Chondrocyte (in vitro differentiated cells): Measurements from ENCODE around the gene TSR3. TPM values are rescaled to one million over a fixed set of nuclear protein-coding genes. Genes with fewer than 3 reads are reported as not detected.
A peak's percentile ranks its signal among the peaks of the same experiment; 100 is the strongest.

Experiments
- DNase-seq: peaks from one replicate; pipeline ENCODE4 v3.0.0; 2021; ENCODE audit warnings: mixed read lengths, low spot score
- H3K27ac Mint-ChIP-seq: one replicate; pipeline ENCODE4 v1.8.0; 2021; ENCODE audit warnings: mild to moderate bottlenecking, moderate library complexity, mixed read lengths; ENCODE audit not compliant: unreplicated experiment
- H3K27me3 Mint-ChIP-seq: 2 replicates; pipeline ENCODE4 v1.8.0; 2021; ENCODE audit warnings: low read depth, mixed read lengths
- H3K36me3 Mint-ChIP-seq: 2 replicates; pipeline ENCODE4 v1.8.0; 2021; ENCODE audit warnings: low read depth, mixed read lengths
- H3K4me1 Mint-ChIP-seq: 2 replicates; pipeline ENCODE4 v1.8.0; 2021; ENCODE audit warnings: low read depth, mild to moderate bottlenecking, mixed read lengths
- H3K4me3 Mint-ChIP-seq: one replicate; pipeline ENCODE4 v1.8.0; 2021; ENCODE audit warnings: mild to moderate bottlenecking, moderate library complexity, mixed read lengths; ENCODE audit not compliant: unreplicated experiment
- H3K9me3 Mint-ChIP-seq: 2 replicates; pipeline ENCODE4 v1.8.0; 2021; ENCODE audit warnings: low read depth, mixed read lengths
- total RNA-seq: library from RNA; stranded (reverse); gene quantifications from 3 replicates; pipeline ENCODE4 v1.2.1, GENCODE V29; 2021
- TF ChIP-seq, protein P1 (sequence below): fragments of 200-600 bp; sonication (generic); IDR thresholded peaks from 2 replicates; pipeline ENCODE4 v1.5.0; 2021; ENCODE audit warnings: antibody characterized with exemption, mild to moderate bottlenecking, moderate library complexity

Gene TSR3
- total RNA-seq, 1 donor from 2014 or later, result 56.0 TPM

DNA sequence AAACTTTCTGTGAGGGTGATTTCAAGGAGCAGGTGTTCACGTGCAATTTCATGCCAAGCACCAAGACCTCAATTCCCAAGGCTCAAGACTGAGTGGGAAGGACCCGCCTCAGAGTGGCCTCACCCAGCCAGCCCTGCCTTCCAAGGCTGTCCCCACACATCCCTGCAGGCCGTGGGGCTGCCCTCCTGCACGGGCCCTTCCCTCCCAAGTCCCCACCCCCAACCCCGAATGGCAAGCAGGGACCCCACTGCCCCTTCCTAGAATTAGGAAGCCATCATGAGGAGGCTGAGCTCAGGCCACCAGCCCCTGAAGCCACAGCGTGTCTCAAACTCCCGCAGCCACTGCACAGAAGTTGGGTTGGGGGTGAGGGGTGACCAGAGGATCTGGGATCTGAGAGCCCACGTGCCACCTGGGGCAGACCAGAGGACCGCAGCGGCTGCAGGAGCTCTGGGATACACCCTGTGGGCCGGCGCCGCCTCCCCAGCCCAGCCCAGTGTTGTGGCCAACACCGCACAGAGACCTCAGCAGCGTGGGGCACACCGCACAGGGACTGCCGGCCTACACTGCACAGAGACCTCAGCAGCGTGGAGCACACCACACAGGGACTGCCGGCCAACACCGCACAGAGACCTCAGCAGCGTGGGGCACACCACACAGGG, 20.7 kb upstream of the TSR3 start:
- DNase-seq, result no peak
- TF ChIP-seq, protein P1, sequence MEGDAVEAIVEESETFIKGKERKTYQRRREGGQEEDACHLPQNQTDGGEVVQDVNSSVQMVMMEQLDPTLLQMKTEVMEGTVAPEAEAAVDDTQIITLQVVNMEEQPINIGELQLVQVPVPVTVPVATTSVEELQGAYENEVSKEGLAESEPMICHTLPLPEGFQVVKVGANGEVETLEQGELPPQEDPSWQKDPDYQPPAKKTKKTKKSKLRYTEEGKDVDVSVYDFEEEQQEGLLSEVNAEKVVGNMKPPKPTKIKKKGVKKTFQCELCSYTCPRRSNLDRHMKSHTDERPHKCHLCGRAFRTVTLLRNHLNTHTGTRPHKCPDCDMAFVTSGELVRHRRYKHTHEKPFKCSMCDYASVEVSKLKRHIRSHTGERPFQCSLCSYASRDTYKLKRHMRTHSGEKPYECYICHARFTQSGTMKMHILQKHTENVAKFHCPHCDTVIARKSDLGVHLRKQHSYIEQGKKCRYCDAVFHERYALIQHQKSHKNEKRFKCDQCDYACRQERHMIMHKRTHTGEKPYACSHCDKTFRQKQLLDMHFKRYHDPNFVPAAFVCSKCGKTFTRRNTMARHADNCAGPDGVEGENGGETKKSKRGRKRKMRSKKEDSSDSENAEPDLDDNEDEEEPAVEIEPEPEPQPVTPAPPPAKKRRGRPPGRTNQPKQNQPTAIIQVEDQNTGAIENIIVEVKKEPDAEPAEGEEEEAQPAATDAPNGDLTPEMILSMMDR, result no peak
- Mint-ChIP-seq H3K27me3 (no peaks in the 10 kb centered on the region), H3K9me3 (no peaks in the 10 kb centered on the region), H3K4me1 (no peaks in the 10 kb centered on the region), H3K36me3 (no peaks in the 10 kb centered on the region), H3K4me3 (no peak overlapping the region), H3K27ac (no peak overlapping the region)

DNA sequence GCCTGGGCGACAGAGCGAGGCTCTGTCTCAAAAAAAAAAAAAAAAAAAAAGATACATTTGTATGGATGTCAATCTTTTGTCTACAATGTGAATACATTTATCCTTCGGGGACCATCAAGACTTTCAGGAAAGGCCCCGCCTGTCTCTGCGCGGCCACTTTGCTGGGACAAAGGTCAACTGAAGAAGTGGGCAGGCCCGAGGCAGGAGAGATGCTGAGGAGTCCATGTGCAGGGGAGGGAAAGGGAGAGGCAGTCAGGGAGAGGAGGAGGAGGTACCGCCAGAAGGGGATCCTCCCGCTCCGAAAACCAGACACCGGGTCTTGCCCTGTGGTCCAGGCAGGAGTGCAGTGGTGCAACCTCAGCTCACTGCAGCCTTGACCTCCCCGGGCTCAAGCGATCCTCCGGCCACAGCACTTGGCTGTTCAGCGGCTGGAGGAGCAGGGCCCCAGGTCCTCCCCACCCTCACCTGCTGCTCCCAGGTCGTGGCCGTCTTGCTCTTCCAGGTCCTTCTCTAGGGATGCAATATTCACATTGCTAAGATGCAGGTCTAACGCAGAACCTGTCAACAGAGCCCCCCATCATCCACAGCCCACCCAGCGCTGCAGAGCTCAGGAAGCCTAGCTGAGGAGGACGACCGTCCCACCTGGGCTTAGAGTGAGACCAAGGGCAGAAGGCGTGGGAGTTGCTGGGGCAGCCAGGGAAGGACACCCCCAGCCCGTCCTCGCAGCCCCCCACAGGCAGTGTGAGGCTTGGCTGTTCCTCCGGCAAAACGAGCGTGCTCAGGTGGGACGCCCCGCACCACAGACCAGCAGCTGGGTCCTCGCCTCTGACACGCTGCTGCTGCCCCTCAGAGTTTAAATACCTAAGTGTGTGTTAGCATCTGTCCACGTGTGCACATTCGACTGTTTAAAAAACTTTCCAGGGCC, 19.6 kb upstream of the TSR3 start:
- no peaks in the 10 kb centered on the region for H3K36me3 Mint-ChIP-seq
- H3K9me3 Mint-ChIP-seq, result no peaks in the 10 kb centered on the region
- H3K27me3 Mint-ChIP-seq, result no peaks in the 10 kb centered on the region
- H3K27ac Mint-ChIP-seq, result no peak overlapping the region
- DNase-seq, result peak; percentile 81
- no peak overlapping the region for H3K4me3 Mint-ChIP-seq
- TF ChIP-seq, protein P1, result no peak
- H3K4me1 Mint-ChIP-seq, result no peaks in the 10 kb centered on the region

DNA sequence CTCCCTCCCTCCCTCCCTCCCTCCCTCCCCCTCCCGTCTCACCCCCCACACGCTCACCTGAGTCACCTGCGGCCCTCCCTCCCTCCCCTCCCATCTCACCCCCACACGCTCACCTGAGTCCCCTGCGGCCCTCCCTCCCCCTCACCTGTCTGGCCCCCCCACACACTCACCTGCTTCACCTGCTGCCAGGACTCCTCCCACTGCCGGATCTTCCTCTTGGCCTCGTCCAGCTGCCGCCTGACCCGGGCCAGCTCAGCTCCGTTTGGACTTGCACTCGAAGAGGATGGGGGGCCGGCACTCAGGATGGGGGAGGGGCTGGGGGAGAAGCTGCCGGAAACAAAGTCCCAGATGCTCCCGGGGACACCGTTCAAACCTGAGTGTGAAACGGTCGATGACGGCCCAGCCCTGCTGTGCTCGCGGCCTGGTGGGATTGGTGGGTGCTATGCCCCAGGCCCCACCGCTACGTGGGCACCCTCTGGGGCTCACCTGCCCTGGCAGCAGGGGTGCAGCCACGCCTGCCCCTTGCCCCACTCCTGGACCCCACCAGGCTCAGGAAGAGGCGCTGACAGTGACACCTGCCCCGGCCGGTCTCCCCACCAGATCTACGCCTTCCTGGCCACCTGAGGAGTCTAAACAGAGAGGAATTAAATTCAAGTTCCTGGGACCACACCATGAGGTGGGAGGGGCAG, 16.0 kb upstream of the TSR3 start:
- no peaks in the 10 kb centered on the region for H3K9me3 Mint-ChIP-seq
- H3K27ac Mint-ChIP-seq, result no peak overlapping the region
- no peak for DNase-seq
- no peaks in the 10 kb centered on the region for H3K27me3 Mint-ChIP-seq
- no peak overlapping the region for H3K4me3 Mint-ChIP-seq
- H3K36me3 Mint-ChIP-seq, result peaks cover 2% of the 10 kb centered on the region
- TF ChIP-seq, protein P1, result no peak
- H3K4me1 Mint-ChIP-seq, result no peaks in the 10 kb centered on the region

DNA sequence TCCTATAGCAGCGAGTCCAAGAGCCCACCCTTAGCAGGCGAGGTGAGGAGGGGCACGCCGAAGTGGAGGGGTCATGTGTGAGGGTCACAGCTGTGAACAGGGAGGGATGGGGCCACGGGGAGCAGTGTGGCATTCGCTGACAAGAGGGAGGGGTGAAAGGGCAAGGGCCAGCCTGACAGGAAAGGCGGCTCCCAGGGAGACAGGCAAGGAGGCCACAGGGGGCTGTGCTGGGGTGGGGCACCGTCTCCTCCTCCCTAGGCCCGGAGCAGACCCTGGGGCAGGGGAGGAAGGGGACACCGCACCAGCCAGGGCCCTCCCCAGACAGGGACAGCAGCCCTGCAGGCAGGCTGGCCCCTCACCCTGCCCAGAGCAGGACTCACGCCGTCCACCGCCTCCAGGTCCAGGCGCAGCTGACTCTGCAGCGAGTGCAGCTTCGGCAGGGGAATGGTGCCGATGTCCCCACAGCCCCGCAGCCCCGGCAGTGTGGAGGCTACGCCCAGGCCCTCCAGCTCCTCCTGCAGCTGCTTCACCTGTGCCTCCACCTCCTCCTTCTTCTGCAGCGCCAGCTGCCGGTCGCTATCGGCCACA, 15.1 kb upstream of the TSR3 start:
- Mint-ChIP-seq H3K4me3 (no peak overlapping the region), H3K27me3 (no peaks in the 10 kb centered on the region), H3K4me1 (no peaks in the 10 kb centered on the region), H3K27ac (no peak overlapping the region), H3K9me3 (no peaks in the 10 kb centered on the region), H3K36me3 (peaks cover 2% of the 10 kb centered on the region)
- TF ChIP-seq, protein P1, result no peak
- no peak for DNase-seq
